ENCODE measurements around the gene PLD1. TPM values are rescaled to one million over a fixed set of nuclear protein-coding genes. Genes with fewer than 3 reads are reported as not detected.

Gene PLD1
- total RNA-seq, 6 experiments from 2014 or later: 13.3 to 29.9 (median 18.5) TPM

DNA sequence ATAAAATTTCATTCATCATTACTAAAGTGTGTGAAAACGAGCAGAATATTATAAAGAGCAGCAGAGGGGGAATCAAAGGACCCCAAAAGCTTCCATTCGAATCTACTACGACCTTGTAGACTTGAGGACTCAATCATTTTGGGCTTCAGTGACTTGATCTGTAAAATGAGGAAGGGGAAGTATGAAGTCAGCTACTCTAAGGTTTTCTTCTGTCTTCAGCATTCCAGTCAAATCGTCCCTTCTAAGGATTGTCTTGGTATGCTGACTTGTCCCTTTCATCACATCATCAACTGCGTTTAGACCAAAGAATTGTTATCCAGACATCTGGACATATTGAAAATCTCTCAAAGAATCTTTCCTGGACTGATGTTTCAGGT lies 44.8 kb downstream of the PLD1 start:
- ATAC-seq: peak in 1 of 4 donors; percentile 35
- H3K4me3 ChIP-seq: no peak overlapping the region
- intact Hi-C loops (cut with DNase I): no loop called here
- no peak for DNase-seq
- peaks cover 0 to 17% (median 4%) of the 10 kb centered on the region in 4 donors for H3K4me1 ChIP-seq
- H3K36me3 ChIP-seq: no peaks in the 10 kb centered on the region
- H3K9me3 ChIP-seq: no peaks in the 10 kb centered on the region
- TF ChIP-seq POLR2A (IDR thresholded peaks at IDR 0.05): no peak
- TF ChIP-seq, protein P1, sequence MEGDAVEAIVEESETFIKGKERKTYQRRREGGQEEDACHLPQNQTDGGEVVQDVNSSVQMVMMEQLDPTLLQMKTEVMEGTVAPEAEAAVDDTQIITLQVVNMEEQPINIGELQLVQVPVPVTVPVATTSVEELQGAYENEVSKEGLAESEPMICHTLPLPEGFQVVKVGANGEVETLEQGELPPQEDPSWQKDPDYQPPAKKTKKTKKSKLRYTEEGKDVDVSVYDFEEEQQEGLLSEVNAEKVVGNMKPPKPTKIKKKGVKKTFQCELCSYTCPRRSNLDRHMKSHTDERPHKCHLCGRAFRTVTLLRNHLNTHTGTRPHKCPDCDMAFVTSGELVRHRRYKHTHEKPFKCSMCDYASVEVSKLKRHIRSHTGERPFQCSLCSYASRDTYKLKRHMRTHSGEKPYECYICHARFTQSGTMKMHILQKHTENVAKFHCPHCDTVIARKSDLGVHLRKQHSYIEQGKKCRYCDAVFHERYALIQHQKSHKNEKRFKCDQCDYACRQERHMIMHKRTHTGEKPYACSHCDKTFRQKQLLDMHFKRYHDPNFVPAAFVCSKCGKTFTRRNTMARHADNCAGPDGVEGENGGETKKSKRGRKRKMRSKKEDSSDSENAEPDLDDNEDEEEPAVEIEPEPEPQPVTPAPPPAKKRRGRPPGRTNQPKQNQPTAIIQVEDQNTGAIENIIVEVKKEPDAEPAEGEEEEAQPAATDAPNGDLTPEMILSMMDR (IDR thresholded peaks at IDR 0.05): no peak
- no peaks in the 10 kb centered on the region for H3K27me3 ChIP-seq
- no peak overlapping the region for H3K27ac ChIP-seq
- 81% methylated on average over 5 of the region's 5 CpGs for WGBS (ENCODE audit: insufficient coverage, low coverage, low lambda C conversion rate, missing lambda C conversion rate)

GRCh38 chr3:171763392-171763791 lies 46.9 kb downstream of the PLD1 start:
- TF ChIP-seq, protein P1 (IDR thresholded peaks at IDR 0.05): no peak
- no peak for TF ChIP-seq POLR2A (IDR thresholded peaks at IDR 0.05)
- intact Hi-C loops (cut with DNase I): no loop called here
- H3K27me3 ChIP-seq: no peaks in the 10 kb centered on the region
- H3K4me3 ChIP-seq: no peak overlapping the region
- ATAC-seq (no peak), DNase-seq (no peak)
- H3K4me1 ChIP-seq: peaks cover 0 to 9% (median 4%) of the 10 kb centered on the region in 4 donors
- H3K9me3 ChIP-seq: no peaks in the 10 kb centered on the region
- 76% methylated on average over 2 of the region's 2 CpGs for WGBS (ENCODE audit: insufficient coverage, low coverage, low lambda C conversion rate, missing lambda C conversion rate)
- H3K36me3 ChIP-seq: no peaks in the 10 kb centered on the region
- no peak overlapping the region for H3K27ac ChIP-seq

- TF ChIP-seq, protein P1 (IDR thresholded peaks at IDR 0.05): no peak
- no peak for TF ChIP-seq POLR2A (IDR thresholded peaks at IDR 0.05)
- H3K4me1 ChIP-seq: peaks cover 0 to 22% (median 9%) of the 10 kb centered on the region in 4 donors
- H3K27me3 ChIP-seq: no peaks in the 10 kb centered on the region
- H3K27ac ChIP-seq: no peak overlapping the region
- no peak for ATAC-seq
- no peaks in the 10 kb centered on the region for H3K36me3 ChIP-seq
- intact Hi-C loops (cut with DNase I): no loop called here
- no peaks in the 10 kb centered on the region for H3K9me3 ChIP-seq
- no peak for DNase-seq
- WGBS (ENCODE audit: insufficient coverage, low coverage, low lambda C conversion rate, missing lambda C conversion rate): 100% methylated on average over 2 of the region's 2 CpGs
- H3K4me3 ChIP-seq: no peak overlapping the region
Measured at GRCh38 chr3:171760477-171760876, 49.8 kb downstream of the PLD1 start.

- Histone ChIP-seq H3K36me3 (no peaks in the 10 kb centered on the region), H3K9me3 (no peaks in the 10 kb centered on the region), H3K27me3 (no peaks in the 10 kb centered on the region), H3K4me1 (peaks cover 0 to 25% (median 7%) of the 10 kb centered on the region in 4 donors), H3K4me3 (no peak overlapping the region), H3K27ac (no peak overlapping the region)
- intact Hi-C loops (cut with DNase I): no loop called here
- TF ChIP-seq, protein P1 (IDR thresholded peaks at IDR 0.05): no peak
- TF ChIP-seq POLR2A (IDR thresholded peaks at IDR 0.05): no peak
- peak in 2 of 4 donors; percentile 21 to 55 for ATAC-seq
- 44% methylated on average over 3 of the region's 3 CpGs for WGBS (ENCODE audit: insufficient coverage, low coverage, low lambda C conversion rate, missing lambda C conversion rate)
- no peak for DNase-seq
Measured at GRCh38 chr3:171758109-171758508, 52.2 kb downstream of the PLD1 start.

Data from right lobe of liver (tissue), 6 donors.